Gastroesophageal sphincter (tissue), 3 donors: Measurements from ENCODE around the gene NEK9.

Experiments
- EP300 ChIP-seq: sonication (generic); formaldehyde crosslinking; IDR thresholded peaks from one replicate; pipeline ENCODE4 v1.6.1; 2017; ENCODE audit warnings: antibody characterized with exemption, mild to moderate bottlenecking
- POLR2A ChIP-seq, 2 donors: fragments of 450-650 bp; IDR thresholded peaks; one replicate each; pipeline ENCODE4 v1.6.1; 2017; ENCODE audit warnings: antibody characterized with exemption in 2 of 2, mild to moderate bottlenecking in 2 of 2, moderate library complexity in 1 of 2
- POLR2AphosphoS5 ChIP-seq: sonication (generic); formaldehyde crosslinking; IDR thresholded peaks from one replicate; pipeline ENCODE4 v1.6.1; 2017; ENCODE audit warnings: antibody characterized with exemption
- TF ChIP-seq, protein P1 (sequence below), 4 experiments: fragments of 200-600 bp in 2 of 4; fragments of 450-650 bp in 2 of 4; sonication (generic) in 1 of 4; IDR thresholded peaks; one replicate each; pipeline ENCODE4 v1.5.1; 2017 to 2019; ENCODE audit warnings: antibody characterized with exemption in 4 of 4, mild to moderate bottlenecking in 2 of 4, moderate library complexity in 2 of 4

DNA sequence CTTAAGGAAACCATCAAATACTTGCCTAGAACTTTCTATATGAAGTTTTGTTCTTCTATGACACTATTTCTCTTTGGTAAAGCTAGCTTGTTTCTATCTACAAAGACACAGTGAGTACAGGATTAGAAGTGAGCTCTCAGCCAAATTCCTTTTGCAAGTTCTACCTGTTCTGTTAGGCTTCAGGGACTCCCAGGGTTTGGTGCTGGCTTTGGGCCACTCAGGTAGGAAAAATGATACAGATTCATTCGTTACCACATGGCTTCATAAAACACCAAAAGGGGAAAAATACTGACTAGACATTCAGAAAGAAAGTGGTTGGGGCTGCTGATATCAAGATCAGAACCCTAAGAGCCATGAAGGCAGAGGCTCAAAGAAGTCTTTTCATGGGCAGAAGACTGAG lies 43.6 kb downstream of the NEK9 start:
- TF ChIP-seq, protein P1, sequence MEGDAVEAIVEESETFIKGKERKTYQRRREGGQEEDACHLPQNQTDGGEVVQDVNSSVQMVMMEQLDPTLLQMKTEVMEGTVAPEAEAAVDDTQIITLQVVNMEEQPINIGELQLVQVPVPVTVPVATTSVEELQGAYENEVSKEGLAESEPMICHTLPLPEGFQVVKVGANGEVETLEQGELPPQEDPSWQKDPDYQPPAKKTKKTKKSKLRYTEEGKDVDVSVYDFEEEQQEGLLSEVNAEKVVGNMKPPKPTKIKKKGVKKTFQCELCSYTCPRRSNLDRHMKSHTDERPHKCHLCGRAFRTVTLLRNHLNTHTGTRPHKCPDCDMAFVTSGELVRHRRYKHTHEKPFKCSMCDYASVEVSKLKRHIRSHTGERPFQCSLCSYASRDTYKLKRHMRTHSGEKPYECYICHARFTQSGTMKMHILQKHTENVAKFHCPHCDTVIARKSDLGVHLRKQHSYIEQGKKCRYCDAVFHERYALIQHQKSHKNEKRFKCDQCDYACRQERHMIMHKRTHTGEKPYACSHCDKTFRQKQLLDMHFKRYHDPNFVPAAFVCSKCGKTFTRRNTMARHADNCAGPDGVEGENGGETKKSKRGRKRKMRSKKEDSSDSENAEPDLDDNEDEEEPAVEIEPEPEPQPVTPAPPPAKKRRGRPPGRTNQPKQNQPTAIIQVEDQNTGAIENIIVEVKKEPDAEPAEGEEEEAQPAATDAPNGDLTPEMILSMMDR (IDR thresholded peaks at IDR 0.05) = no peak
- no peak for TF ChIP-seq POLR2A (IDR thresholded peaks at IDR 0.05)
- TF ChIP-seq EP300 = no peak
- TF ChIP-seq POLR2AphosphoS5 = no peak
